Subcutaneous abdominal adipose tissue (tissue), 5 donors: Measurements from ENCODE around the gene PCDHGA4.
A peak's percentile ranks its signal among the peaks of the same experiment; 100 is the strongest.
"Not testable (repeated sequence)": the region's sequence is repeated elsewhere in the genome, so short reads cannot be mapped to it uniquely, and the experiment has no call there.

ENCODE experiments used
- H3K27ac ChIP-seq: one replicate; pipeline ENCODE4 v1.7.0; 2013; ENCODE audit warnings: low read depth, mild to moderate bottlenecking, inconsistent platforms, low read length, moderate library complexity
- H3K27me3 ChIP-seq, 5 donors: one replicate each; pipeline ENCODE4 v1.7.0; 2013; ENCODE audit warnings: low read length in 5 of 5, inconsistent platforms in 1 of 5; ENCODE audit not compliant: control insufficient read depth in 5 of 5, insufficient read depth in 4 of 5
- H3K36me3 ChIP-seq, 5 donors: one replicate each; pipeline ENCODE4 v1.7.0; 2013; ENCODE audit warnings: low read length in 5 of 5; ENCODE audit not compliant: control insufficient read depth in 5 of 5, insufficient read depth in 5 of 5
- H3K4me1 ChIP-seq, 5 donors: one replicate each; pipeline ENCODE4 v1.7.0; 2013; ENCODE audit warnings: low read length in 5 of 5, mild to moderate bottlenecking in 3 of 5, moderate library complexity in 1 of 5; ENCODE audit not compliant: control insufficient read depth in 5 of 5, insufficient read depth in 5 of 5
- H3K4me3 ChIP-seq, 5 donors: one replicate each; pipeline ENCODE4 v1.7.0; 2013; ENCODE audit warnings: low read length in 5 of 5, low read depth in 1 of 5
- H3K9ac ChIP-seq, 5 donors: one replicate each; pipeline ENCODE4 v1.7.0; 2013; ENCODE audit warnings: low read length in 5 of 5, mild to moderate bottlenecking in 4 of 5, moderate library complexity in 3 of 5
- H3K9me3 ChIP-seq, 5 donors: one replicate each; pipeline ENCODE4 v1.7.0; 2013; ENCODE audit warnings: low read length in 5 of 5; ENCODE audit not compliant: control insufficient read depth in 5 of 5
- donor health status: healthy.
- donor health status: healthy.
- donor health status: healthy.
- donor health status: healthy.
- donor health status: healthy.

The PCDHGA4 gene

DNA sequence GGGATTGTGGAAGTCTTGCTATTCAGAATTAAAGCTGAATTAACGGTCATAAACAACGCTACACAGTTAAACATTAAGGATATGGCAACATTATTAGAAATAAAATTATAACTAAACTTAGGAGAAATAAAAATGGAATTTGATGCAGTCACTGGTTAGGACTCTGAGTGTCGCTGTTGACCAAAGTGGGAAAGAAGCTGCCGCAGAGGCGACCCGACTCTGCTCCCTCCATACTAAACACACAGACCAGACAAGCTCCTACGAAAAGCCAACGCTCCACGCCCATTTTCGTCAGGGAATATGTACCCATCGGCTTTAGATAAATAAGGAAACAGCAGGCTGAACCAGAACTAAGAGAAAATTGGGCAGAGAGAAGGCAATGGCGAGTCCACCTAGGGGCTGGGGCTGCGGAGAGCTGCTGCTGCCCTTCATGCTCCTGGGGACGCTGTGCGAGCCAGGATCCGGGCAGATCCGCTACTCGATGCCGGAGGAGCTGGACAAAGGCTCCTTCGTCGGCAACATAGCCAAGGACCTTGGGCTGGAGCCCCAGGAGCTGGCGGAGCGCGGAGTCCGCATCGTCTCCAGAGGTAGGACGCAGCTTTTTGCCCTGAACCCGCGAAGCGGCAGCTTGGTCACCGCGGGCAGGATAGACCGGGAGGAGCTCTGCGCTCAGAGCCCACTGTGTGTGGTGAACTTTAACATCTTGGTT is 9.3 kb downstream of the PCDHGA4 start, which contains the start of gene PCDHGA5:
Gene PCDHGA5, plus strand, starts transcription at position 211 of the 709 bp plus-strand sequence. Its CDS starts 169 bp downstream, at position 380.
- Histone ChIP-seq H3K27me3 (peaks cover 0 to 16% (median 11%) of the 10 kb centered on the region in 5 donors), H3K4me1 (peaks cover 0 to 3% (median 0%) of the 10 kb centered on the region in 5 donors), H3K4me3 (peak within 1 kb of the TSS; percentile 46 to 61 (median 50)), H3K36me3 (no peaks in the 10 kb centered on the region), H3K9ac (no peak within 1 kb of the TSS), H3K9me3 (peaks cover 46 to 76% (median 68%) of the 10 kb centered on the region in 5 donors), H3K27ac (no peak within 1 kb of the TSS)

DNA sequence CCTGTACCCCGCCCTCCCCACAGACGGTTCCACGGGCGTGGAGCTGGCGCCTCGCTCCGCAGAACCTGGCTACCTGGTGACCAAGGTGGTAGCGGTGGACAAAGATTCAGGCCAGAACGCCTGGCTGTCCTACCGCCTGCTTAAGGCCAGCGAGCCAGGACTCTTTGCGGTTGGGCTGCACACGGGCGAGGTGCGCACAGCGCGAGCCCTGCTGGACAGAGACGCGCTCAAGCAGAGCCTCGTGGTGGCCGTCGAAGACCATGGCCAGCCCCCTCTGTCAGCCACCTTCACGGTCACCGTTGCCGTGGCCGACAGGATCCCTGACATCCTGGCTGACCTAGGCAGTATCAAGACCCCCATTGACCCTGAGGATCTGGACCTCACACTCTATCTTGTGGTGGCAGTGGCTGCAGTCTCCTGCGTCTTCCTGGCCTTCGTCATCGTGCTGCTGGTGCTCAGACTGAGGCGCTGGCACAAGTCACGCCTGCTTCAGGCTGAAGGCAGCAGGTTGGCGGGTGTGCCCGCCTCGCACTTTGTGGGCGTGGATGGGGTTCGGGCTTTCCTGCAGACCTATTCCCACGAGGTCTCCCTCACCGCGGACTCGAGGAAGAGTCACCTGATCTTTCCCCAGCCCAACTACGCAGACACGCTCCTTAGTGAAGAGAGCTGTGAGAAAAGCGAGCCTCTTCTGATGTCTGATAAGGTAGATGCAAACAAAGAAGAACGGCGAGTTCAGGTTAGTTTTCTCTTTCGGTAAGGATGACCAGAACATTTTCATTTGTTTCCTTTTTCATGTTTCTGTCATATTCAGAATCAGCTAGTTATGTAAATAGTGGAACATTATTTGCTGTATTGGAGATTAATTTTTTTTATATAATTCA is 11.4 kb downstream of the PCDHGA4 start:
- peaks cover 0 to 17% (median 11%) of the 10 kb centered on the region in 5 donors for H3K27me3 ChIP-seq
- no peak overlapping the region for H3K27ac ChIP-seq
- peaks cover 0 to 5% (median 0%) of the 10 kb centered on the region in 5 donors for H3K4me1 ChIP-seq
- peaks cover 48 to 77% (median 67%) of the 10 kb centered on the region in 5 donors for H3K9me3 ChIP-seq
- peak overlapping the region in 4 of 5 donors; percentile 13 to 61 (median 32) for H3K4me3 ChIP-seq
- H3K36me3 ChIP-seq: no peaks in the 10 kb centered on the region
- no peak overlapping the region for H3K9ac ChIP-seq

DNA sequence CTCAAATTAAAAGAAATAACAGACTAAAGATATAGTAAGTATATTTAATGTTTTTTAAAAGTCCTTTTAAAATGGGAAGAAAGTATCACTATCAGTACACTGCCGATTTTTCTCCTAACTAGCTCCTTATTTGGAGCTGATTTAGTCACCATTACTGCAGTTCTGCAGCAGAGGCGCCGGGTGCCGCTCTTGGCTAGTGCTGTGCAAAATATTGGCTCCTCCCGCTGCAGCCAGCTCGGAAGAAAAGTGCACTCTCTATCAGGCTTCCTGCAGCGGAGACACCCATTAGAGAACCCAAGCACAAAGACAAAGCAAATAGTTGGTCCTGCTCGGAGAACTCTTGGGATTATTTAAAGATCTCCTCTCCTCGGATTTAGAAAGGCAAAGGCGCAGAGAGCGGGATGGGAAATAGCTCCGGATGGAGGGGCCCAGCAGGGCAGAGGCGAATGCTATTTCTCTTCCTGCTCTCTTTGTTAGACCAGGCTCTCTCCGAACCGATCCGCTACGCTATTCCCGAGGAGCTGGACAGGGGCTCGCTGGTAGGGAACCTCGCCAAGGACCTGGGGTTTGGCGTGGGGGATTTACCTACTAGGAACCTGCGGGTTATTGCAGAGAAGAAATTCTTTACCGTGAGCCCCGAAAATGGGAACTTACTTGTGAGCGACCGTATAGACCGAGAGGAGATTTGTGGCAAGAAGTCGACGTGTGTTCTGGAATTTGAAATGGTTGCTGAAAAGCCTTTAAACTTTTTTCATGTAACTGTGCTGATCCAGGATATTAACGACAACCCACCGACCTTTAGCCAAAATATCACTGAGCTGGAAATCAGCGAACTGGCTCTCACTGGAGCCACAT is 15.4 kb downstream of the PCDHGA4 start, which contains the start of gene PCDHGB3:
Gene PCDHGB3, plus strand, starts transcription at position 249 of the 855 bp plus-strand sequence. Its CDS starts 153 bp downstream, at position 402.
- Histone ChIP-seq H3K4me1 (peaks cover 0 to 5% (median 0%) of the 10 kb centered on the region in 5 donors), H3K9me3 (peaks cover 52 to 77% (median 70%) of the 10 kb centered on the region in 5 donors), H3K9ac (no peak within 1 kb of the TSS), H3K36me3 (no peaks in the 10 kb centered on the region), H3K4me3 (peak within 1 kb of the TSS; percentile 41 to 74 (median 54)), H3K27ac (no peak within 1 kb of the TSS), H3K27me3 (peaks cover 0 to 19% (median 16%) of the 10 kb centered on the region in 5 donors)

DNA sequence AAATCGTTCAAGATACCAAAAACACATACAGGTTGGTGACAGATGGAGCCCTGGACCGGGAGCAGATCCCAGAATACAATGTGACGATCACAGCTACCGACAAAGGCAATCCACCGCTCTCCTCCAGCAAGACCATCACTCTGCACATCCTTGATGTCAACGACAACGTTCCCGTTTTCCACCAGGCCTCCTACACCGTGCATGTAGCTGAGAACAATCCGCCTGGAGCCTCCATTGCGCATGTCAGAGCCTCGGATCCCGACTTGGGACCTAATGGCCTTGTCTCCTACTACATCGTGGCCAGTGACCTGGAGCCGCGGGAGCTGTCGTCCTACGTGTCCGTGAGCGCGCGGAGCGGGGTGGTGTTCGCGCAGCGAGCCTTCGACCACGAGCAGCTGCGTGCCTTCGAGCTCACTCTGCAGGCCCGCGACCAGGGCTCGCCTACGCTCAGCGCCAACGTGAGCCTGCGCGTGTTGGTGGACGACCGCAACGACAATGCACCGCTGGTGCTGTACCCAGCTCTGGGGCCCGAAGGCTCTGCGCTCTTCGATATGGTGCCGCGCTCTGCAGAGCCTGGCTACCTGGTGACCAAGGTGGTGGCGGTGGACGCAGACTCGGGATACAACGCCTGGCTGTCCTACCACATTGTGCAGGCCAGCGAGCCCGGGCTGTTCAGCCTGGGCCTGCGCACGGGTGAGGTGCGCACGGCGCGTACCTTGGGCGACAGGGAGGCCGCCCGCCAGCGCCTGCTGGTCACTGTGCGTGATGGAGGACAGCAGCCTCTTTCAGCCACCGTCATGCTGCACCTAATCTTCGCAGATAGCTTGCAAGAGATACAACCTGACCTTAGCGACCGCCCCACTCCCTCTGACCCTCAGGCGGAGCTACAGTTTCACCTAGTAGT is 17.0 kb downstream of the PCDHGA4 start:
- H3K9ac ChIP-seq: no peak overlapping the region
- no peak overlapping the region for H3K27ac ChIP-seq
- H3K9me3 ChIP-seq: peaks cover 48 to 76% (median 68%) of the 10 kb centered on the region in 5 donors
- H3K36me3 ChIP-seq: no peaks in the 10 kb centered on the region
- H3K4me3 ChIP-seq: peak overlapping the region; percentile 32 to 58 (median 54)
- H3K27me3 ChIP-seq: peaks cover 0 to 11% (median 9%) of the 10 kb centered on the region in 5 donors
- H3K4me1 ChIP-seq: peaks cover 0 to 5% (median 0%) of the 10 kb centered on the region in 5 donors

DNA sequence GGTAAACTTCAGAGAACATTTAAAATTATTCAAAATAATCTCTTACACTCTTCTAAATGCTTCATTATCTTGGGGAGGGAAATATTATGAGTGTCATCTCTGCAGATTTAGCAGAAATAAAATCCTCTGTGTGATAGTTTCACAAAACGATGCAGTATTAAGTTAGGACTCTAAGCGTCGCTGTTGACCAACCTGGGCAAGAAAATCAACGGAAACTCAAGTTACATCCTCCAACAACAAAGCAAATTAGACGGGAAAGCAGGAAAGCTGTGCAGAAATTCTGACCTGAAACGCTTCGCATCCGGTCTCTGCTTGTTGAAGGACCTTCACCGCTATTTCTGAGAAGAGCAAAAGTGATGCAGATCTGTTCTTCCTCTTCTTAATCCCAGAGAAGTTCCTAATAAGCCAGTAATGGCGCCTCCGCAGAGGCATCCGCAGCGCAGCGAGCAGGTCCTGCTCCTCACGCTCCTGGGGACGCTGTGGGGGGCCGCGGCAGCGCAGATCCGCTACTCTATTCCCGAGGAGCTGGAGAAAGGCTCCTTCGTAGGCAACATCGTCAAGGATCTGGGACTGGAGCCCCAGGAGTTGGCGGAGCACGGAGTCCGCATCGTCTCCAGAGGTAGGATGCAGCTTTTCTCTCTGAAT is 19.0 kb downstream of the PCDHGA4 start, which contains the start of gene PCDHGA6:
Gene PCDHGA6, plus strand, starts transcription at position 219 of the 645 bp plus-strand sequence. Its CDS starts 193 bp downstream, at position 412.
- H3K4me3 ChIP-seq: peak within 1 kb of the TSS; percentile 45 to 68 (median 59)
- H3K4me1 ChIP-seq: peaks cover 0 to 5% (median 0%) of the 10 kb centered on the region in 5 donors
- peaks cover 53 to 80% (median 78%) of the 10 kb centered on the region in 5 donors for H3K9me3 ChIP-seq
- no peak within 1 kb of the TSS for H3K27ac ChIP-seq
- no peaks in the 10 kb centered on the region for H3K36me3 ChIP-seq
- peaks cover 0 to 11% (median 9%) of the 10 kb centered on the region in 5 donors for H3K27me3 ChIP-seq
- H3K9ac ChIP-seq: no peak within 1 kb of the TSS

DNA sequence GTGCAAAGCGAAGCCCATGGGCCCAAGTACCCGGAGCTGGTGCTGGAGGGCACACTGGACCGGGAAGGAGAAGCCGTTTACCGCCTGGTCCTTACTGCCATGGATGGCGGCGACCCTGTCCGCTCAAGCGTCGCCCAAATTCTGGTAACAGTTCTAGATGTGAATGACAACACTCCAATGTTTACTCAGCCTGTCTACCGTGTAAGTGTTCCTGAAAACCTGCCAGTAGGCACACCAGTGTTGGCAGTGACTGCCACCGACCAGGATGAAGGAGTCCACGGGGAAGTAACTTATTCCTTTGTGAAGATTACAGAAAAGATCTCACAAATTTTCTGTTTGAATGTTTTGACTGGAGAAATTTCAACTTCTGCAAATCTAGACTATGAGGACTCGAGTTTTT is 19.8 kb downstream of the PCDHGA4 start:
- Histone ChIP-seq H3K9me3 (peaks cover 53 to 82% (median 77%) of the 10 kb centered on the region in 5 donors), H3K4me1 (peaks cover 0 to 5% (median 0%) of the 10 kb centered on the region in 5 donors), H3K9ac (no peak overlapping the region), H3K4me3 (peak overlapping the region; percentile 45 to 68 (median 59)), H3K27me3 (peaks cover 0 to 11% (median 9%) of the 10 kb centered on the region in 5 donors), H3K27ac (no peak overlapping the region), H3K36me3 (no peaks in the 10 kb centered on the region)

DNA sequence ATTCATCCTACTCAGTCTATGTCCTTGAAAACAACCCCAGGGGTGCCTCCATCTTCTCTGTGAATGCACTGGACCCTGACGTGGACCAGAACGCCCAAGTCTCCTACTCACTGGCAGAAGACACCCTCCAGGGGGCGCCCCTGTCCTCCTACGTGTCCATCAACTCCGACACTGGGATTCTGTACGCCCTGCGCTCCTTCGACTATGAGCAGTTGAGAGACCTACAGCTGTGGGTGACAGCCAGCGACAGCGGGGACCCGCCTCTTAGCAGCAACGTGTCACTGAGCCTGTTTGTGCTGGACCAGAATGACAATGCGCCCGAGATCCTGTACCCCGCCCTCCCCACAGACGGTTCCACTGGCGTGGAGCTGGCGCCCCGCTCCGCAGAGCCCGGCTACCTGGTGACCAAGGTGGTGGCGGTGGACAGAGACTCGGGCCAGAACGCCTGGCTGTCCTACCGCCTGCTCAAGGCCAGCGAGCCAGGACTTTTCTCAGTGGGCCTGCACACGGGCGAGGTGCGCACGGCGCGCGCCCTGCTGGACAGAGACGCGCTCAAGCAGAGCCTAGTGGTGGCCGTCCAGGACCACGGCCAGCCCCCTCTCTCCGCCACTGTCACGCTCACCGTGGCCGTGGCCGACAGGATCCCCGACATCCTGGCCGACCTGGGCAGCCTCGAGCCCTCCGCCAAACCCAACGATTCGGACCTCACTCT is 20.8 kb downstream of the PCDHGA4 start:
- not testable (repeated sequence) for H3K4me1 ChIP-seq, H3K36me3 ChIP-seq, H3K9ac ChIP-seq, H3K27ac ChIP-seq
- Histone ChIP-seq H3K27me3 (peaks cover 0 to 11% (median 9%) of the 10 kb centered on the region in 5 donors), H3K9me3 (peaks cover 52 to 73% (median 70%) of the 10 kb centered on the region in 5 donors), H3K4me3 (peak overlapping the region; percentile 29 to 59 (median 49))
